Measurements from ENCODE around the gene CACNA1A.

- TF ChIP-seq KDM4B (CRISPR knock-in tag; IDR thresholded peaks at IDR 0.05) (no peak), SMAD3 (CRISPR knock-in tag; IDR thresholded peaks at IDR 0.05) (no peak), TAF1 (CRISPR knock-in tag; IDR thresholded peaks at IDR 0.05) (no peak), ZFP62 (CRISPR knock-in tag; IDR thresholded peaks at IDR 0.05) (no peak), ZFP41 (CRISPR knock-in tag; IDR thresholded peaks at IDR 0.05; ENCODE audit: borderline replicate concordance) (no peak), NBN (conservative IDR thresholded peaks at IDR 0.05) (no peak), CBX1 (IDR thresholded peaks at IDR 0.05; ENCODE audit: low read depth) (no peak), HCFC1 (IDR thresholded peaks at IDR 0.05; ENCODE audit: low read depth, low read length) (no peak), POLR2A (IDR thresholded peaks at IDR 0.05; ENCODE audit: insufficient read depth in 1 of 2, low read depth in 2 of 2, low read length in 2 of 2) (no peak), PHF20 (CRISPR knock-in tag; IDR thresholded peaks at IDR 0.05) (no peak), ZNF552 (CRISPR knock-in tag; IDR thresholded peaks at IDR 0.05; ENCODE audit: borderline replicate concordance) (no peak), RAD21 (CRISPR knock-in tag; IDR thresholded peaks at IDR 0.05) (no peak)
Observed at GRCh38 chr19:13507053-13507611, 853 bp upstream of the CACNA1A start.

All from HepG2 (cell line).